ENCODE data around the gene LRRC74B.

- TF ChIP-seq REST (IDR thresholded peaks at IDR 0.05): no peak
- TF ChIP-seq BHLHE40 (IDR thresholded peaks at IDR 0.05; ENCODE audit: low read depth, low read length): no peak
- no peak for TF ChIP-seq CTCF (IDR thresholded peaks at IDR 0.05)
- no peak for TF ChIP-seq MAFK (IDR thresholded peaks at IDR 0.05; ENCODE audit: partially characterized antibody)
- no peak for TF ChIP-seq POLR2A (IDR thresholded peaks at IDR 0.05; ENCODE audit: low read length)
- TF ChIP-seq USF2 (IDR thresholded peaks at IDR 0.05): no peak
- TF ChIP-seq MAX (IDR thresholded peaks at IDR 0.05): no peak
- TF ChIP-seq HMGXB4 (CRISPR knock-in tag; IDR thresholded peaks at IDR 0.05; ENCODE audit: borderline replicate concordance): no peak
- TF ChIP-seq JUN (IDR thresholded peaks at IDR 0.05): no peak
- no peak for TF ChIP-seq CBX2 (IDR thresholded peaks at IDR 0.05; ENCODE audit: borderline replicate concordance, low read depth)
- no peak for TF ChIP-seq EHMT2 (IDR thresholded peaks at IDR 0.05; ENCODE audit: low read depth)
- TF ChIP-seq ELK1 (IDR thresholded peaks at IDR 0.05; ENCODE audit: low read depth, low read length): no peak
- no peak for TF ChIP-seq EP300 (IDR thresholded peaks at IDR 0.05)
- TF ChIP-seq RFX5 (IDR thresholded peaks at IDR 0.05): no peak
These were observed 10.8 kb upstream of the LRRC74B start for GRCh38 chr22:21034989-21035388.
